Neuronal stem cell (in vitro differentiated cells): ENCODE measurements around the gene GMPPB.

ENCODE experiments used
- DNase-seq: peaks from one replicate; pipeline ENCODE4 v3.0.0-alpha.2; 2013; ENCODE audit warnings: low spot score
- H2AFZ ChIP-seq: one replicate; pipeline ENCODE4 v1.6.1; 2013; ENCODE audit warnings: mild to moderate bottlenecking, low read length, inconsistent platforms
- H2AK5ac ChIP-seq: 2 replicates; pipeline ENCODE4 v1.6.1; 2013; ENCODE audit warnings: low read depth, mild to moderate bottlenecking, inconsistent platforms, low read length, moderate library complexity, mixed read lengths
- H2BK120ac ChIP-seq: 2 replicates; pipeline ENCODE4 v1.6.1; 2013; ENCODE audit warnings: low read depth, mild to moderate bottlenecking, inconsistent platforms, low read length, moderate library complexity, mixed read lengths
- H2BK12ac ChIP-seq: one replicate; pipeline ENCODE4 v1.6.1; 2013; ENCODE audit warnings: low read length, inconsistent platforms
- H2BK15ac ChIP-seq: 2 replicates; pipeline ENCODE4 v1.6.1; 2013; ENCODE audit warnings: mild to moderate bottlenecking, low read length, inconsistent platforms, mixed read lengths
- H2BK5ac ChIP-seq: one replicate; pipeline ENCODE4 v1.6.1; 2013; ENCODE audit warnings: inconsistent platforms, mild to moderate bottlenecking, low read length, moderate library complexity
- H3K14ac ChIP-seq: one replicate; pipeline ENCODE4 v1.6.1; 2013; ENCODE audit warnings: low read length, inconsistent platforms
- H3K18ac ChIP-seq: 2 replicates; pipeline ENCODE4 v1.6.1; 2013; ENCODE audit warnings: low read length, inconsistent platforms
- H3K23ac ChIP-seq: 2 replicates; pipeline ENCODE4 v1.6.1; 2013; ENCODE audit warnings: low read depth, mild to moderate bottlenecking, mixed read lengths, low read length, inconsistent platforms; ENCODE audit not compliant: poor library complexity
- H3K27ac ChIP-seq: replicated peaks from 3 replicates; pipeline ENCODE4 v1.5.1; 2013; ENCODE audit warnings: low read length, inconsistent platforms
- H3K27me3 ChIP-seq, 3 experiments: 2 replicates each; pipeline ENCODE4 v1.6.1; 2013; ENCODE audit warnings: low read length in 3 of 3, mild to moderate bottlenecking in 2 of 3, inconsistent platforms in 1 of 3, low read depth in 1 of 3, mixed read lengths in 1 of 3, moderate library complexity in 1 of 3; ENCODE audit not compliant: control insufficient read depth in 3 of 3, insufficient read depth in 3 of 3
- H3K36me3 ChIP-seq, 2 donors: replicated peaks in 1 of 2; 2 replicates each; pipeline ENCODE4 v1.6.1; 2013; ENCODE audit warnings: low read length in 2 of 2; ENCODE audit not compliant: control insufficient read depth in 2 of 2, insufficient read depth in 2 of 2
- H3K4ac ChIP-seq: 2 replicates; pipeline ENCODE4 v1.6.1; 2013; ENCODE audit warnings: inconsistent platforms, mild to moderate bottlenecking, low read length, moderate library complexity
- H3K4me1 ChIP-seq, 2 donors: 1 replicate in 1 of 2; 2 replicates in 1 of 2; pipeline ENCODE4 v1.6.1; 2013; ENCODE audit warnings: low read length in 2 of 2, low read depth in 1 of 2; ENCODE audit not compliant: control insufficient read depth in 2 of 2, insufficient read depth in 1 of 2
- H3K4me2 ChIP-seq: one replicate; pipeline ENCODE4 v1.6.1; 2013; ENCODE audit warnings: mild to moderate bottlenecking, low read length, inconsistent platforms; ENCODE audit not compliant: insufficient read depth, poor library complexity, severe bottlenecking
- H3K4me3 ChIP-seq, 2 donors: 2 replicates each; pipeline ENCODE4 v1.5.1; 2013; ENCODE audit warnings: low read length in 2 of 2, mild to moderate bottlenecking in 2 of 2, inconsistent platforms in 1 of 2, moderate library complexity in 1 of 2
- H3K79me1 ChIP-seq: one replicate; pipeline ENCODE4 v1.6.1; 2013; ENCODE audit warnings: low read depth, mild to moderate bottlenecking, inconsistent platforms, low read length, moderate library complexity
- H3K9ac ChIP-seq: one replicate; pipeline ENCODE4 v1.6.1; 2013; ENCODE audit warnings: mild to moderate bottlenecking, low read depth, low read length, inconsistent platforms; ENCODE audit not compliant: poor library complexity
- H3K9me3 ChIP-seq, 2 donors: replicated peaks in 1 of 2; 2 replicates each; pipeline versions ENCODE3 to v1.6.1; 2013; ENCODE audit warnings: low read length in 2 of 2, mild to moderate bottlenecking in 2 of 2, inconsistent platforms in 1 of 2, low read depth in 1 of 2, mixed read lengths in 1 of 2, moderate library complexity in 1 of 2; ENCODE audit not compliant: control insufficient read depth in 2 of 2, insufficient read depth in 1 of 2
- H4K8ac ChIP-seq: one replicate; pipeline ENCODE4 v1.6.1; 2013; ENCODE audit warnings: low read depth, mild to moderate bottlenecking, inconsistent platforms, low read length, moderate library complexity
- H4K91ac ChIP-seq: one replicate; pipeline ENCODE4 v1.6.1; 2013; ENCODE audit warnings: low read length, low read depth, mild to moderate bottlenecking, inconsistent platforms; ENCODE audit not compliant: poor library complexity
- WGBS, 2 donors: extraction: QIAGEN DNeasy Blood & Tissue Kit; methylation state at CpG; one replicate each; pipeline ENCODE4 v1.1.7; 2013; ENCODE audit warnings: missing lambda C conversion rate in 2 of 2, mixed read lengths in 1 of 2; ENCODE audit not compliant: insufficient read length in 2 of 2, insufficient replicate concordance in 1 of 2; ENCODE audit errors: extremely low coverage in 2 of 2; 5-methylcytosine and 5-hydroxymethylcytosine counted together

Gene GMPPB

DNA sequence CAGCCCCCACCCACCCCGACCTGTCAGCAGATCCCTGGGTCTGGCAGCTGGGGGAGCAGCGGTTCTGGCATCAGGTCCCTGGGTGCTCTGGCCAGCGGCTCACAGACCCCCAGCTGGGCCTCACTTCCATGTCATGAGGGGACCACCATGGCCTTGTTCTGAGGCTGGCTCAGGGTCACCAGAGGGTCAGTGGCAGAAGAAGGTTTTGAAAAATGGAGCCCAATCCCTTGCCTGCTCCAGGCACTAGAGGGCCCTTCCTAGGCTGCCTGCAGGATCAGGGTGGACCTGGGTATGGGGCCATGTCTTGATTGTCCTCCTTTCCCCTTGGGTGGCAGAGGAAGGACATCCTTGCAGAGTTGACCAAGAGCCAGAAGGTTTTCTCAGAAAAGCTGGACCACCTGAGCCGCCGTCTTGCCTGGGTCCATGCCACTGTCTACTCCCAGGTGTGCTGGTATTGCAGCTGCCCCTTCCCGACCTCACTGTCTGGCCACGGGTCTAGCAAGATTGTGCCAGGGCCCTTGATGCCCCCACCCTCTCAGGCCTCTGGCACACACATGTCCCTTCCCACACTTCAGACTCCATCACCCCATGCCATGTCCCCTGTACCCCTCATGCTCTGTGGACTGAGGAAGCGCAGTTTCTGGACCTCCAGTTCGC, 17.2 kb downstream of the GMPPB start:
- no peak for DNase-seq
- H3K4me3 ChIP-seq = no peak overlapping the region
- no peak overlapping the region for H3K27ac ChIP-seq
- H2AFZ ChIP-seq = no peak overlapping the region
- H3K27me3 ChIP-seq = no peaks in the 10 kb centered on the region
- no peaks in the 10 kb centered on the region for H3K79me1 ChIP-seq
- peak overlapping the region; percentile 21 for H3K9ac ChIP-seq
- no peak overlapping the region for H2BK12ac ChIP-seq
- no peak overlapping the region for H2BK15ac ChIP-seq
- no peak overlapping the region for H3K23ac ChIP-seq
- H4K91ac ChIP-seq = no peak overlapping the region
- no peak overlapping the region for H4K8ac ChIP-seq
- H3K9me3 ChIP-seq = peaks cover 0 to 2% of the 10 kb centered on the region in 2 donors
- no peak overlapping the region for H3K4me2 ChIP-seq
- peaks cover 16 to 42% of the 10 kb centered on the region in 2 donors for H3K36me3 ChIP-seq
- H2AK5ac ChIP-seq = no peak overlapping the region
- H2BK5ac ChIP-seq = no peak overlapping the region
- no peaks in the 10 kb centered on the region for H3K4me1 ChIP-seq
- H3K18ac ChIP-seq = no peak overlapping the region
- WGBS, 2 donors = no CpG with 5 or more reads among the region's 9 CpGs
- H3K4ac ChIP-seq = no peak overlapping the region
- no peak overlapping the region for H2BK120ac ChIP-seq
- no peak overlapping the region for H3K14ac ChIP-seq

GRCh38 chr3:49705390-49705960, 18.3 kb downstream of the GMPPB start:
- no peak overlapping the region for H3K27ac ChIP-seq
- H3K4me1 ChIP-seq = peaks cover 0 to 2% of the 10 kb centered on the region in 2 donors
- H3K79me1 ChIP-seq = no peaks in the 10 kb centered on the region
- WGBS, 2 donors = no CpG with 5 or more reads among the region's 17 CpGs
- H3K36me3 ChIP-seq = peaks cover 15 to 43% of the 10 kb centered on the region in 2 donors
- no peak overlapping the region for H2BK12ac ChIP-seq
- no peak overlapping the region for H2AFZ ChIP-seq
- H2AK5ac ChIP-seq = no peak overlapping the region
- no peak overlapping the region for H3K4me2 ChIP-seq
- H2BK5ac ChIP-seq = peak overlapping the region; percentile 35
- DNase-seq = no peak
- peak overlapping the region; percentile 21 for H3K9ac ChIP-seq
- H3K4ac ChIP-seq = no peak overlapping the region
- H2BK15ac ChIP-seq = no peak overlapping the region
- H3K9me3 ChIP-seq = peaks cover 0 to 2% of the 10 kb centered on the region in 2 donors
- no peak overlapping the region for H3K14ac ChIP-seq
- H4K91ac ChIP-seq = no peak overlapping the region
- H3K18ac ChIP-seq = no peak overlapping the region
- no peaks in the 10 kb centered on the region for H3K27me3 ChIP-seq
- H3K23ac ChIP-seq = peak overlapping the region; percentile 73
- no peak overlapping the region for H3K4me3 ChIP-seq
- no peak overlapping the region for H2BK120ac ChIP-seq
- no peak overlapping the region for H4K8ac ChIP-seq

DNA sequence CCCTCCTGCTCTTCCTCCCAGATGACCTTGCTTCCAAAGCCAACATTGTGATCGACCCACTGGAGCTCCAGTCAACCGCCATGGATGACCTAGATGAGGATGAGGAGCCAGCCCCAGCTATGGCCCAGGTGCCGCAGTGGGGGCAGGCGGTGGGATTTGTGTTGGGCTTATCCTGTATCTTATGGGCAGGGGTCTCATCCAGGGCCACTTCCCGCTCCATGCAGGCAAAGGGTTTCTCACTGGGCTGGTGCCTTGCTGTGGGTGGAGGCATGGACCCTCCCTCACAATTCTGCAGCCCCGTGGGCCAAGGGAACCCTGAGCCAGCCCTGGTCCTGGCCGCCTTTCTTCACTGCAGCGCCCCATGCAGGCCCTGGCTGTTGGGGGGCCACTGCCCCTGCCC, 19.1 kb downstream of the GMPPB start:
- H2BK15ac ChIP-seq = no peak overlapping the region
- no peak for DNase-seq
- WGBS, 2 donors = no CpG with 5 or more reads among the region's 8 CpGs
- H2AK5ac ChIP-seq = no peak overlapping the region
- no peaks in the 10 kb centered on the region for H3K79me1 ChIP-seq
- no peak overlapping the region for H4K91ac ChIP-seq
- H3K27me3 ChIP-seq = no peaks in the 10 kb centered on the region
- no peak overlapping the region for H3K27ac ChIP-seq
- no peak overlapping the region for H2BK120ac ChIP-seq
- no peak overlapping the region for H3K18ac ChIP-seq
- no peak overlapping the region for H3K9ac ChIP-seq
- no peak overlapping the region for H2BK5ac ChIP-seq
- H3K14ac ChIP-seq = no peak overlapping the region
- no peak overlapping the region for H2AFZ ChIP-seq
- H3K9me3 ChIP-seq = peaks cover 0 to 2% of the 10 kb centered on the region in 2 donors
- no peak overlapping the region for H3K4me3 ChIP-seq
- peaks cover 0 to 2% of the 10 kb centered on the region in 2 donors for H3K4me1 ChIP-seq
- H3K4ac ChIP-seq = no peak overlapping the region
- no peak overlapping the region for H4K8ac ChIP-seq
- peaks cover 15 to 43% of the 10 kb centered on the region in 2 donors for H3K36me3 ChIP-seq
- H3K4me2 ChIP-seq = no peak overlapping the region
- H2BK12ac ChIP-seq = peak overlapping the region; percentile 41
- no peak overlapping the region for H3K23ac ChIP-seq

- no peak overlapping the region for H3K14ac ChIP-seq
- no peak overlapping the region for H3K23ac ChIP-seq
- no peak overlapping the region for H2BK15ac ChIP-seq
- no peak overlapping the region for H4K91ac ChIP-seq
- H2AFZ ChIP-seq = no peak overlapping the region
- H2BK12ac ChIP-seq = no peak overlapping the region
- no peaks in the 10 kb centered on the region for H3K27me3 ChIP-seq
- peaks cover 0 to 2% of the 10 kb centered on the region in 2 donors for H3K4me1 ChIP-seq
- H3K4ac ChIP-seq = no peak overlapping the region
- no peak overlapping the region for H3K4me3 ChIP-seq
- H3K9me3 ChIP-seq = peaks cover 0 to 2% of the 10 kb centered on the region in 2 donors
- H2BK120ac ChIP-seq = no peak overlapping the region
- no peak overlapping the region for H3K18ac ChIP-seq
- DNase-seq = no peak
- no peak overlapping the region for H3K27ac ChIP-seq
- no peak overlapping the region for H3K4me2 ChIP-seq
- H3K9ac ChIP-seq = peak overlapping the region; percentile 67
- H4K8ac ChIP-seq = no peak overlapping the region
- peaks cover 15 to 43% of the 10 kb centered on the region in 2 donors for H3K36me3 ChIP-seq
- no peak overlapping the region for H2BK5ac ChIP-seq
- WGBS, 2 donors = no CpG with 5 or more reads among the region's 7 CpGs
- H2AK5ac ChIP-seq = no peak overlapping the region
- H3K79me1 ChIP-seq = no peaks in the 10 kb centered on the region
Observed at GRCh38 chr3:49703956-49704355, 19.8 kb downstream of the GMPPB start.
